Neural cell (in vitro differentiated cells): ENCODE data around the gene TRMO.

Experiments
- EP300 ChIP-seq: fragments of 450-650 bp; conservative IDR thresholded peaks from 2 replicates; pipeline ENCODE4 v1.6.1; 2014; ENCODE audit warnings: antibody characterized with exemption, mild to moderate bottlenecking, moderate library complexity; ENCODE audit not compliant: poor library complexity, severe bottlenecking
- POLR2AphosphoS5 ChIP-seq: IDR thresholded peaks from 2 replicates; pipeline ENCODE4 v1.6.1; 2012
- RAD21 ChIP-seq: fragments of 450-650 bp; conservative IDR thresholded peaks from 2 replicates; pipeline ENCODE4 v1.6.1; 2014; ENCODE audit warnings: antibody characterized with exemption, mild to moderate bottlenecking, moderate library complexity
- TF ChIP-seq, protein P1 (sequence below): fragments of 450-650 bp; IDR thresholded peaks from 2 replicates; pipeline ENCODE4 v1.5.1; 2014; ENCODE audit warnings: antibody characterized with exemption, mild to moderate bottlenecking, moderate library complexity; ENCODE audit not compliant: poor library complexity, severe bottlenecking

DNA sequence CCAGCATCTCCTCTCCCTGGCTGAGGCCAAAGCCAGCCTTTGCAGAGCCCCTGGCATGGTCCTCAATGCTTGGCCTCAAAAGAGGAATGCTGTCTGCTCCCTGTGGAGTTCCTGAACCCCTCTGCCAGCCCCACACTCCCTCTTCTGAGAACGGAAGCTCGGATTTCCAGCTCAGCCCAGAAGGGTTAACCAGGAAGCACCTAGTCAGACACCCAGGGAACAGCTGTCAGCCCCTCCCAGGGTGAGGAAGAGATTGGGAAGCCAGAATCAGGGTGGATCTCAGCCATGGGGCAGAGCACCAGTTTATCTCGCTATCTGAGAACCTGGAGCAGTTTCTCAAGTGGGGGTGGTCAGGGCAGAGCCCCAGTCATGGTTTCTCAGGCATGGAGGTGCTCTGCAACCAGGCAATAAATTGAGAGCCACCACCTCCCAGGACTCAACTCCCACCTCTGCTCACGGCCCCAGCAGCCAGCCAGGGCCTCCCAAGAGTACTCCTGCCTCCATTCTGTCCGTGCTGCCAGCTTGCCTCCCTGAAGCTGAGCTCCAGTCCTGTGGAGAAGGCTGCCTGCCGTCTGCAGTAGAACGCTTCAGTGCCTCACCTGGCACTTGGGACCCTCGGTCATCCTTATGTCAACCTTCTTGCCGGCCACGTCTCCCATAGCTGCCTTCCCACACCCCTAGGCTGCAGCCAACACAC lies 61.7 kb downstream of the TRMO start:
- TF ChIP-seq, protein P1, sequence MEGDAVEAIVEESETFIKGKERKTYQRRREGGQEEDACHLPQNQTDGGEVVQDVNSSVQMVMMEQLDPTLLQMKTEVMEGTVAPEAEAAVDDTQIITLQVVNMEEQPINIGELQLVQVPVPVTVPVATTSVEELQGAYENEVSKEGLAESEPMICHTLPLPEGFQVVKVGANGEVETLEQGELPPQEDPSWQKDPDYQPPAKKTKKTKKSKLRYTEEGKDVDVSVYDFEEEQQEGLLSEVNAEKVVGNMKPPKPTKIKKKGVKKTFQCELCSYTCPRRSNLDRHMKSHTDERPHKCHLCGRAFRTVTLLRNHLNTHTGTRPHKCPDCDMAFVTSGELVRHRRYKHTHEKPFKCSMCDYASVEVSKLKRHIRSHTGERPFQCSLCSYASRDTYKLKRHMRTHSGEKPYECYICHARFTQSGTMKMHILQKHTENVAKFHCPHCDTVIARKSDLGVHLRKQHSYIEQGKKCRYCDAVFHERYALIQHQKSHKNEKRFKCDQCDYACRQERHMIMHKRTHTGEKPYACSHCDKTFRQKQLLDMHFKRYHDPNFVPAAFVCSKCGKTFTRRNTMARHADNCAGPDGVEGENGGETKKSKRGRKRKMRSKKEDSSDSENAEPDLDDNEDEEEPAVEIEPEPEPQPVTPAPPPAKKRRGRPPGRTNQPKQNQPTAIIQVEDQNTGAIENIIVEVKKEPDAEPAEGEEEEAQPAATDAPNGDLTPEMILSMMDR: no peak
- TF ChIP-seq EP300 (no peak), POLR2AphosphoS5 (no peak), RAD21 (no peak)
